Activated T-helper 17 cell treated with anti-CD3 and anti-CD28 coated beads, Interleukin-2, amount 50 U/mL, for 72 hours (primary cell): ENCODE data around the gene APOC1. TPM values are rescaled to one million over a fixed set of nuclear protein-coding genes. Genes with fewer than 3 reads are reported as not detected.

Source experiments
- total RNA-seq, 2 donors: library from RNA; stranded (reverse); gene quantifications; one replicate each; pipeline ENCODE4 v1.2.3, GENCODE V29; 2022

The APOC1 gene
- total RNA-seq, 2 donors from 2014 or later: 0.89 to 1.6 TPM

Other genes starting within 250 kb of the APOC1 start
- gene CEACAM19, start 243.1 kb upstream of the APOC1 start, total RNA-seq: 1 to 10 TPM; 1.1 to 1.6 TPM
- gene CEACAM16, start 215.5 kb upstream of the APOC1 start, total RNA-seq: not detected
- gene BCL3, start 165.9 kb upstream of the APOC1 start, total RNA-seq: 10 to 100 TPM; 79.0 to 86.3 TPM
- not detected for gene CBLC, start 136.7 kb upstream of the APOC1 start, total RNA-seq
- not detected for gene BCAM, start 105.5 kb upstream of the APOC1 start, total RNA-seq
- gene NECTIN2, start 68.3 kb upstream of the APOC1 start, total RNA-seq: under 1 TPM; 0.45 to 0.64 TPM
- 100 to 1,000 TPM in 1 of 2 donors, 10 to 100 TPM in 1; 55.3 to 165 TPM for gene TOMM40, start 23.4 kb upstream of the APOC1 start, total RNA-seq
- 1 to 10 TPM in 1 of 2 donors, under 1 TPM in 1; 0.91 to 2.2 TPM for gene APOE, start 8.8 kb upstream of the APOC1 start, total RNA-seq
- gene APOC4, start 27.6 kb downstream of the APOC1 start, total RNA-seq: not detected
- not detected for gene APOC2, start 31.4 kb downstream of the APOC1 start, total RNA-seq
- gene CLPTM1, start 40.8 kb downstream of the APOC1 start, total RNA-seq: 10 to 100 TPM; 60.2 to 80.5 TPM
- 10 to 100 TPM; 41.4 to 52.0 TPM for gene RELB, start 86.9 kb downstream of the APOC1 start, total RNA-seq
- 10 to 100 TPM; 87.5 TPM for gene CLASRP, start 124.4 kb downstream of the APOC1 start, total RNA-seq
- 10 to 100 TPM in 1 of 2 donors, 1 to 10 TPM in 1; 6.7 to 11.6 TPM for gene ZNF296, start 161.9 kb downstream of the APOC1 start, total RNA-seq
- 10 to 100 TPM; 56.9 to 57.2 TPM for gene GEMIN7, start 164.7 kb downstream of the APOC1 start, total RNA-seq
- 10 to 100 TPM; 19.8 to 27.7 TPM for gene PPP1R37, start 178.6 kb downstream of the APOC1 start, total RNA-seq
- gene NKPD1, start 246.4 kb downstream of the APOC1 start, total RNA-seq: under 1 TPM; 0.06 to 0.40 TPM